NCI-H526 (cell line): ENCODE measurements around the gene SYNJ2.

Experiments used
- DNase-seq, 2 experiments: peaks; one replicate each; lab custom pipeline; 2025; lab: John Stamatoyannopoulos, UW

SYNJ2 gene

GRCh38 chr6:158118886-158119285, 137.2 kb downstream of the SYNJ2 start:
- DNase-seq: no peak

- peak; percentile 18 to 38 for DNase-seq
These were observed 139.7 kb downstream of the SYNJ2 start for GRCh38 chr6:158121335-158121734.

GRCh38 chr6:158122048-158122447, 140.4 kb downstream of the SYNJ2 start:
- DNase-seq: peak; percentile 78 to 84

GRCh38 chr6:158124288-158124687, 142.6 kb downstream of the SYNJ2 start:
- DNase-seq: no peak

- no peak for DNase-seq
These were observed 143.6 kb downstream of the SYNJ2 start for GRCh38 chr6:158125271-158125670.

- DNase-seq: peak; percentile 4 to 76
These were observed 150.3 kb downstream of the SYNJ2 start for GRCh38 chr6:158131926-158132325.

GRCh38 chr6:158142789-158143188, 161.1 kb downstream of the SYNJ2 start:
- no peak for DNase-seq

GRCh38 chr6:158143700-158144099, 162.0 kb downstream of the SYNJ2 start:
- no peak for DNase-seq
